GM19238 (cell line): ENCODE measurements around the gene SLC39A12.

Source experiments
- DNase-seq: peaks from one replicate; pipeline ENCODE4 v3.0.0; 2011; ENCODE audit warnings: low spot score; ENCODE audit not compliant: insufficient read length

SLC39A12 gene

DNA sequence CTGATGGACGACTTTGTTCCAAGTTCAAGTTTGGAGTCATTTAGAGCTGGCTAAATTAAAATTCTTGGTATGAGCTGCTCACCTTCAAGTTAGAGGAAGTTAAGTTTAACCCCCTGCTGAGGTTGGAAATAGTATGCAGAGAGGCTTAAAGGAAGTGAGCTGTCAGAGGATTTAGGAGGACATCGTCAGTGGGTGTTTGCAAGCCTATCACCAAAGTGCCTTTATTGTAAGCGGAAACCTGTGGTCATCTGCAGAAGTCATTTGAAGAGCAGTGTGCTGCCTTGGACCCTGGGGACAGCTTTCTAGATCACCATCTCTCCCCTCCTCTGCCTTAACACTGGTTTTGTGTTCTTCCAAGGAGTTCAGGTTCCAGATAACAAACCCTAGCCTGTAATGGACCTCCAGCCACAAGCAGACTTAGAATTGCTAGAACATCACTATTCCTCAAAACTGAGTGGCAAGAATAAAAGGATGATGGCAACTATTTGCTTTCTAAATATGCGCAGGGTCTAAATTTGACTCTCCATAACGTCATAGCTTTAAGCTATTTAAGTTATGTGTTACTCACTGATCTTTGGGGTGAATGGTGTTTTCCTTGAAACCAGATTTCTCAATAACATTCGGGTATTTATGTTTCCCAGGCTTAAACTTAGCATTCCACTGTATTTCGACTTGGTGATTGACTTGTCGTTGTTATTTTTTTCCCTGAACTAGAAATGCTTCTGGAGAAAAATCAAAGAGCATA is 93.4 kb downstream of the SLC39A12 start:
- DNase-seq = no peak

- no peak for DNase-seq
These were observed 104.9 kb downstream of the SLC39A12 start for GRCh38 chr10:18056583-18056982.

DNA sequence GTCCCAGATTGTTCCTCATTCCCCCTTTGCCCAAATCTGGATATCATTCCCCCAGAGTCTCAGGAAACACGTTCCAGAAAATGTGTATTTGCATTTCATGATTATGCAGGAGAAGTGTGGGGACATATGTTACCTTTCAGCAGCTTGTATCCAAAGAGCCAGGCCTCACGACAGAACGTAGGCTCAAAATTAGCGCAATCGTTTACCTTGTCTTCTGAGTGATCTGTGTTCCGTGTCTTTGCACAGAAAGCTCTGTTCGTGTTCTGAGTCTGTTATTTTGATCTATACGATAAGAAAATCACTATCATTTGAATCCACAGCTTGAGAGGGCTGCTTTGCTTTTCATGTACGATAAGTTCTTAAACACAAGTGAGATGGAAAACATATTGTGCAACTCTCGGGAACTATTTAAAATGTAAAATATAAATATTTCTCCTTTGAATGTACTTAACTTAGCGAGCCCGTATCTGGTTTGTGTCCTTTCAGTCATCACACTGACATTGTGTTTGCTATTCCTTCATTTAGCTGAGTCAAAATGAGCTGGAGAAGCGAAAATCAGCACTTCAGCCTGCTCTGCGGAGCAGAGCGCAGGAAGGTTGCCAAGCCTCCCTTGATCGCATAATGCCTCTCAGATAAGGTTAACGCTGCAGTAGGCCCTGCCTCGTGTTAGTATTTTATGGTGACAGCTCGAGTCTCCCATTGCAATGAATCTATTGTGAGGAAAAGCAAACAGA is 108.3 kb downstream of the SLC39A12 start:
- no peak for DNase-seq

DNA sequence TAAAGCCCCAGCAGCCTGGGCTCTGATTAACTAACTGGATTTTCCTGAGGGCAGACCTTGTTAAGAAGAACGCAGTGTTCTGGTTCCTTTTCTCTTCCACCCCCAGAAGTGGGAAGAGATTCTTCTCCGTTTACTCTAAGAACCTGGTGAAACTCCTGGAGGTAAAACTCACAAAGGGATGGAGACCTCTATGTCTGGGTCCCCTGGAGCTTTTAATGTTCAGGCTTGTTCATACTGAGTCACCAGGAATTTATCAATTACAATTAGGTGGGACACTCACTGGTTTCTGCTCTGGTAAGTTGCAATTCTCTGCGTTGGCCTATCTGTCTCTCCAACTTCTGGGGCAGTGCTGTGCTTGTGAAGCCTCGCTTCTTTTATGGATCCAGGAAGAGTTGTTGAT is 115.2 kb downstream of the SLC39A12 start:
- no peak for DNase-seq

DNA sequence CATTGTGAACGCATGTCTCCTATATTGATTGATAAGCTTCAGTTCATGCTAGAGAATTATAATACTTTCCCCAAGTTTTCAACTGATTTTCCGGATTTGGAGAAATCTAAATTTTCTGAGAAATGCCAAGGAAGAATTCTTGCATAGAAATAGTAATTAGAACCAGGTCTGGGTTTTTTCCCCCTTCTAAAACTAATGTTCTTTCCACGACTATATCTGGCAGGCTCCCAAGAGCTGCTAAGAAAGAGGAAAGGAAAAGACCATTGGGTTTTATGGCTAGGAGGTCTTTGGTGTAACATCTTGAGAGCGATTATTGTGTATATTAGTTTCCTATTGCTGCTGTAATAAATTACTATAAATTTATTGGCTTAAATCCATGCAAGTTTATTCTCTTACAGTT is 116.7 kb downstream of the SLC39A12 start:
- no peak for DNase-seq

- no peak for DNase-seq
These were observed 119.9 kb downstream of the SLC39A12 start for GRCh38 chr10:18071591-18071990.

GRCh38 chr10:18073314-18073713 is 121.6 kb downstream of the SLC39A12 start:
- no peak for DNase-seq

DNA sequence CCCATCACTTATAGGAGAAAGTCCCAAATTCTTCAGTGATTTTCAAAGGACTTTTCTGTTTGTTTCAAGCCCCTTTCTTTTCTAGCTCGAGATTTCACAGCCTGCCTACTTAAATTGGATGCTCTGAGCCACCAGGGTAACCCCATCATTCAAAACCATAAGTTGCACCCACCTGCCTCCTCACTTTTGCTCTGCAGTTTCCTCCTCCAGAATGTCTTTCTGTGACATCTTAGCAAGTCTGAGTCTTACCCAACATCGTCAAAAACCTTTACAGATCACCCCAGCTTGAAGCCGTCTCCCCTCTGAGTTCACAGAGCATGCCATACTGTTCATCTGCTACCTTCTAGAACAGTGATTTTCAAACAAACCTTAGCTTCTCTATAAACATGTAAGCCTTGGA is 124.2 kb downstream of the SLC39A12 start:
- no peak for DNase-seq

DNA sequence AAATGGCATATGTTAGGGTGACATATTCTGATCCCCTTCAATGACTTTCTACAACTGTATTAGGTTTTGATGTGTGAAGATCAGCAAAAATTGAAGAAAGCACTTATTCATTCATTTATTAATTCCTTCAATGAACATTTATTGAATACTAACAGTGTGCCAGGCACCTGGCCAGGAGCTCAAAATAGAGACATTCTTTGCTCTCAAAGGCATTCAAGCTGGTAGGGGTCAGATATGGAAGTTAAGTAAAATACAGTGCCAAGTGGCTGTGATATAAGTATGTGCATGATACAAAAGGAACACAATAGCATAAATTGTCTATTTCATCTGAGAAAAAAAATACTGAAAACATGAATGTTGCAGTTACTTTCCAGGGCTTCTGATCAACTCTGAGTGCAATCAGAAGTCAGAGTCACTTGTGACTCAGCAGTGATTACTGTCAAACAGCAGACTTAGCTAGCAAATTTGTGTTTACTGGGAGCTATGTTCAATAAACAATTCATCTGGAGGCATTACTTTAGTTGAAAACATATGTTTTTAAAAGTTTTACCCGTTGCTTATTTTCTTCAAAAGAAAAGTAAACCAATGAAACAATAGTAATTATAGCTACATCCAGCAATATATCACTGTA is 128.1 kb downstream of the SLC39A12 start:
- no peak for DNase-seq

- DNase-seq = no peak
These were observed 130.7 kb downstream of the SLC39A12 start for GRCh38 chr10:18082381-18082780.

GRCh38 chr10:18085855-18086254 is 134.1 kb downstream of the SLC39A12 start:
- DNase-seq = no peak

- DNase-seq = no peak
These were observed 135.0 kb downstream of the SLC39A12 start for GRCh38 chr10:18086746-18087145.

GRCh38 chr10:18087355-18087754 is 135.6 kb downstream of the SLC39A12 start:
- DNase-seq = no peak
